ENCODE data around the gene USH2A.

Gene USH2A

DNA sequence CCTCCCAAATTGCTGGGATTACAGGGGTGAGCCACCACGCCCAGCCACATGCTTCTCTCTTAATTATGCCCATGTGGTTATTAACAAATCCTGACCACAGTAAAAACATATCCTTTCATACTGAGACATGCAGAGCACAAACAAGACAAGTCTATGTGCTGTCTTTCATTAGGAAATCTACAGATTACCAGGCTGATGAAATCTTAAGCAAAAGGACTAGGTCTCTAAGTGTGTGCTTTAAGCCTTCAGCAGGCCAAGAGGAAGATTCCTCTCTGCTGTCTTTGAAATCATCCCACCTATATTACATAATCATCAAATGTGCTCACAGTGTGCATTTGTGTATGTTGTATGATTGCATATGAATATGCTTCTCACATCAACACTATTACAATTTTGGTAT lies 436.8 kb downstream of the USH2A start:
- H3K4me1 ChIP-seq (ENCODE audit: control insufficient read depth, insufficient read depth, low read length): no peaks in the 10 kb centered on the region
- no peaks in the 10 kb centered on the region for H3K36me3 ChIP-seq (ENCODE audit: control insufficient read depth in 2 of 2, insufficient read depth in 1 of 2, low read length in 2 of 2)
- H3K4me3 ChIP-seq (ENCODE audit: low read depth, low read length): no peak overlapping the region
- ChIA-PET CTCF (interaction anchor here (0.5 to 1.2 kb wide), 3 partner anchors 220 to 324 kb away, joined by 3 read pairs; no protein-coding TSS in a partner anchor), POLR2A (no interaction called here)
- no peak overlapping the region for H3K27ac ChIP-seq (ENCODE audit: extremely low read depth, low read depth, low read length)
- TF ChIP-seq ZNF335 (tag by site-specific recombination; conservative IDR thresholded peaks at IDR 0.05): no peak
- no peak for TF ChIP-seq ZNF23 (tag by site-specific recombination; IDR thresholded peaks at IDR 0.05; ENCODE audit: borderline replicate concordance)
- TF ChIP-seq ZNF354C (tag by site-specific recombination; IDR thresholded peaks at IDR 0.05; ENCODE audit: borderline replicate concordance, low read depth): no peak
- no peak for TF ChIP-seq ZNF791 (tag by site-specific recombination; IDR thresholded peaks at IDR 0.05)
- no peak for TF ChIP-seq GFI1B (tag by site-specific recombination; IDR thresholded peaks at IDR 0.05)
- no peak for TF ChIP-seq MYNN (tag by site-specific recombination; IDR thresholded peaks at IDR 0.05; ENCODE audit: borderline replicate concordance)
- no peaks in the 10 kb centered on the region for H3K9me3 ChIP-seq (ENCODE audit: control insufficient read depth, insufficient read depth, low read depth, low read length)

DNA sequence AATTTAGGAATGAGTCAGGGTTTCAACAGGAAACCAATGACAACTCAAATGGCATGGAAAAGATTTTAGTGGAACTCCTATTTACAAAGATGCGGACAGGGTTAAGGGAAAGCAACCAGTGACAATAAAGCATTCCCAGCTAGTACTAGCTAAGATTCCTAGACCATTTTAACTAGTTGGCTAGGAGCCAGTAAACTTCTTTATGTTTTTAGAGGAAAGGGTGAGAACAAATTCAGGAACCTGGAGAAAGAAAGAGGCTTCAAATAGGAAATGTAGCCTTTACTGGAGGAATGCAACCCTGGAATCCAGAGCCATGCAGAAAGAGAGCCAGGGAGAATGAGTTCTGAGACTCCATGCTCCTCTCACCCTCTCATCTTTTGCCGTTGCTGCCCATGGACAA lies 439.6 kb downstream of the USH2A start:
- Histone ChIP-seq H3K4me3 (ENCODE audit: low read depth, low read length) (no peak overlapping the region), H3K27ac (ENCODE audit: extremely low read depth, low read depth, low read length) (no peak overlapping the region), H3K36me3 (ENCODE audit: control insufficient read depth in 2 of 2, insufficient read depth in 1 of 2, low read length in 2 of 2) (no peaks in the 10 kb centered on the region), H3K4me1 (ENCODE audit: control insufficient read depth, insufficient read depth, low read length) (no peaks in the 10 kb centered on the region), H3K9me3 (ENCODE audit: control insufficient read depth, insufficient read depth, low read depth, low read length) (no peaks in the 10 kb centered on the region)
- ChIA-PET POLR2A (no interaction called here), CTCF (interaction anchor here (0.5 kb wide), 1 partner anchor 1095 kb away, joined by 3 read pairs; no protein-coding TSS in a partner anchor)
- TF ChIP-seq REPIN1 (tag by site-specific recombination; IDR thresholded peaks at IDR 0.05; ENCODE audit: low read depth) (no peak), MEIS1 (CRISPR knock-in tag; IDR thresholded peaks at IDR 0.05; ENCODE audit: borderline replicate concordance) (no peak), ZNF530 (tag by site-specific recombination; IDR thresholded peaks at IDR 0.05; ENCODE audit: low read depth) (no peak), ZNF513 (tag by site-specific recombination; IDR thresholded peaks at IDR 0.05) (no peak), ZFP41 (tag by site-specific recombination; IDR thresholded peaks at IDR 0.05; ENCODE audit: borderline replicate concordance) (no peak), ZFP69B (tag by site-specific recombination; IDR thresholded peaks at IDR 0.05) (no peak), ZNF621 (tag by site-specific recombination; IDR thresholded peaks at IDR 0.05) (no peak), ZNF335 (tag by site-specific recombination; conservative IDR thresholded peaks at IDR 0.05) (no peak), ZNF324 (tag by site-specific recombination; IDR thresholded peaks at IDR 0.05) (no peak), ZBTB7A (tag by site-specific recombination; IDR thresholded peaks at IDR 0.05; ENCODE audit: low read depth) (no peak), ATF2 (tag by site-specific recombination; IDR thresholded peaks at IDR 0.05; ENCODE audit: low read depth) (no peak), ZNF747 (tag by site-specific recombination; IDR thresholded peaks at IDR 0.05) (no peak), ZNF24 (tag by site-specific recombination; IDR thresholded peaks at IDR 0.05) (no peak)
- TF ChIP-seq, protein P1, sequence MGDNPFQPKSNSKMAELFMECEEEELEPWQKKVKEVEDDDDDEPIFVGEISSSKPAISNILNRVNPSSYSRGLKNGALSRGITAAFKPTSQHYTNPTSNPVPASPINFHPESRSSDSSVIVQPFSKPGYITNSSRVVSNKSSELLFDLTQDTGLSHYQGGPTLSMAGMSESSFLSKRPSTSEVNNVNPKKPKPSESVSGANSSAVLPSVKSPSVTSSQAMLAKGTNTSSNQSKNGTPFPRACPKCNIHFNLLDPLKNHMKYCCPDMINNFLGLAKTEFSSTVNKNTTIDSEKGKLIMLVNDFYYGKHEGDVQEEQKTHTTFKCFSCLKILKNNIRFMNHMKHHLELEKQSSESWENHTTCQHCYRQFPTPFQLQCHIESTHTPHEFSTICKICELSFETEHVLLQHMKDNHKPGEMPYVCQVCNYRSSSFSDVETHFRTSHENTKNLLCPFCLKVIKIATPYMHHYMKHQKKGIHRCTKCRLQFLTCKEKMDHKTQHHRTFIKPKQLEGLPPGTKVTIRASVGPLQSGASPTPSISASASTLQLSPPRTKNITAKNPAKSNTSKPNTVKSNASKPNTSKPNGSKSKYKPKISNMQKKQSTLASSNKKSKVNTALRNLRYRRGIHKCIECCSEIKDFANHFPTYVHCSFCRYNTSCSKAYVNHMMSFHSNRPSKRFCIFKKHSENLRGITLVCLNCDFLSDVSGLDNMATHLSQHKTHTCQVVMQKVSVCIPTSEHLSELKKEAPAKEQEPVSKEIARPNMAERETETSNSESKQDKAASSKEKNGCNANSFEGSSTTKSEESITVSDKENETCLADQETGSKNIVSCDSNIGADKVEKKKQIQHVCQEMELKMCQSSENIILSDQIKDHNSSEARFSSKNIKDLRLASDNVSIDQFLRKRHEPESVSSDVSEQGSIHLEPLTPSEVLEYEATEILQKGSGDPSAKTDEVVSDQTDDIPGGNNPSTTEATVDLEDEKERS (tag by site-specific recombination; IDR thresholded peaks at IDR 0.05): no peak
- TF ChIP-seq, protein P2, sequence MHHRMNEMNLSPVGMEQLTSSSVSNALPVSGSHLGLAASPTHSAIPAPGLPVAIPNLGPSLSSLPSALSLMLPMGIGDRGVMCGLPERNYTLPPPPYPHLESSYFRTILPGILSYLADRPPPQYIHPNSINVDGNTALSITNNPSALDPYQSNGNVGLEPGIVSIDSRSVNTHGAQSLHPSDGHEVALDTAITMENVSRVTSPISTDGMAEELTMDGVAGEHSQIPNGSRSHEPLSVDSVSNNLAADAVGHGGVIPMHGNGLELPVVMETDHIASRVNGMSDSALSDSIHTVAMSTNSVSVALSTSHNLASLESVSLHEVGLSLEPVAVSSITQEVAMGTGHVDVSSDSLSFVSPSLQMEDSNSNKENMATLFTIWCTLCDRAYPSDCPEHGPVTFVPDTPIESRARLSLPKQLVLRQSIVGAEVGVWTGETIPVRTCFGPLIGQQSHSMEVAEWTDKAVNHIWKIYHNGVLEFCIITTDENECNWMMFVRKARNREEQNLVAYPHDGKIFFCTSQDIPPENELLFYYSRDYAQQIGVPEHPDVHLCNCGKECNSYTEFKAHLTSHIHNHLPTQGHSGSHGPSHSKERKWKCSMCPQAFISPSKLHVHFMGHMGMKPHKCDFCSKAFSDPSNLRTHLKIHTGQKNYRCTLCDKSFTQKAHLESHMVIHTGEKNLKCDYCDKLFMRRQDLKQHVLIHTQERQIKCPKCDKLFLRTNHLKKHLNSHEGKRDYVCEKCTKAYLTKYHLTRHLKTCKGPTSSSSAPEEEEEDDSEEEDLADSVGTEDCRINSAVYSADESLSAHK (tag by site-specific recombination; IDR thresholded peaks at IDR 0.05): no peak

All from HEK293 (cell line).